Measurements from ENCODE around the gene CASQ2. TPM values are rescaled to one million over a fixed set of nuclear protein-coding genes. Genes with fewer than 3 reads are reported as not detected.

Gene CASQ2
- total RNA-seq, 3 donors from 2014 or later, result 0.49 to 30.4 (median 2.1) TPM

DNA sequence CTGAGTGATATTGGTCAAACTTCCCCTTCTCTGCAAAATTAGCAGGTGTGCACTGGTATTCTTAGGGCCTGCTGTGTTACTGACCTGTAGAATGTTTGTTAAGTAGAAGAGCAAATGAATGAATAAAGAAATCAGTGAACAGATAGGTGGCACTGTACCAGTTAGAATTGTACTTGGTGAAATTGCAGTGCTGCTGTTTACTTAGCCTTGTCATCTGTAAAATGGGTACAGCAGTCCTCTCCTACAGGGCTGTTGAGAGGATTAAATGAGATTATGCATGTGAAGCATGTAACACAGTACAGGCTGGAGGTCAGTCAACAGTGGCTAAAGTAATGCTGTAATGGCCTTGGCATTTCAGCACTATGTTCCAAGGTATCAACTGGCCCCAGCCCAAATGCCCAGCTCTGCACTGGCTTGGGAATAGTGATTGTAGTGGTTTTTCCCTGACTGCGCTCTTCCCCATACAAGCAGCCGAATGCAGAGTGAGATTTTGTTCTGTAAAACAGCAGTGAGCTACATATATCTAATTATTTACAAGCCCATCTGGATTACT, 116.2 kb downstream of the CASQ2 start:
- intact Hi-C loops (cut with DNase I, micrococcal nuclease), result no loop called here
- DNase-seq (no peak), ATAC-seq (no peak)
- Histone ChIP-seq H3K4me3 (no peak overlapping the region), H3K4me1 (ENCODE audit: low read depth) (peaks cover 35% of the 10 kb centered on the region), H3K9me3 (no peaks in the 10 kb centered on the region), H3K36me3 (ENCODE audit: low read depth) (no peaks in the 10 kb centered on the region)
- TF ChIP-seq, protein P1, sequence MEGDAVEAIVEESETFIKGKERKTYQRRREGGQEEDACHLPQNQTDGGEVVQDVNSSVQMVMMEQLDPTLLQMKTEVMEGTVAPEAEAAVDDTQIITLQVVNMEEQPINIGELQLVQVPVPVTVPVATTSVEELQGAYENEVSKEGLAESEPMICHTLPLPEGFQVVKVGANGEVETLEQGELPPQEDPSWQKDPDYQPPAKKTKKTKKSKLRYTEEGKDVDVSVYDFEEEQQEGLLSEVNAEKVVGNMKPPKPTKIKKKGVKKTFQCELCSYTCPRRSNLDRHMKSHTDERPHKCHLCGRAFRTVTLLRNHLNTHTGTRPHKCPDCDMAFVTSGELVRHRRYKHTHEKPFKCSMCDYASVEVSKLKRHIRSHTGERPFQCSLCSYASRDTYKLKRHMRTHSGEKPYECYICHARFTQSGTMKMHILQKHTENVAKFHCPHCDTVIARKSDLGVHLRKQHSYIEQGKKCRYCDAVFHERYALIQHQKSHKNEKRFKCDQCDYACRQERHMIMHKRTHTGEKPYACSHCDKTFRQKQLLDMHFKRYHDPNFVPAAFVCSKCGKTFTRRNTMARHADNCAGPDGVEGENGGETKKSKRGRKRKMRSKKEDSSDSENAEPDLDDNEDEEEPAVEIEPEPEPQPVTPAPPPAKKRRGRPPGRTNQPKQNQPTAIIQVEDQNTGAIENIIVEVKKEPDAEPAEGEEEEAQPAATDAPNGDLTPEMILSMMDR (IDR thresholded peaks at IDR 0.05), result no peak

DNA sequence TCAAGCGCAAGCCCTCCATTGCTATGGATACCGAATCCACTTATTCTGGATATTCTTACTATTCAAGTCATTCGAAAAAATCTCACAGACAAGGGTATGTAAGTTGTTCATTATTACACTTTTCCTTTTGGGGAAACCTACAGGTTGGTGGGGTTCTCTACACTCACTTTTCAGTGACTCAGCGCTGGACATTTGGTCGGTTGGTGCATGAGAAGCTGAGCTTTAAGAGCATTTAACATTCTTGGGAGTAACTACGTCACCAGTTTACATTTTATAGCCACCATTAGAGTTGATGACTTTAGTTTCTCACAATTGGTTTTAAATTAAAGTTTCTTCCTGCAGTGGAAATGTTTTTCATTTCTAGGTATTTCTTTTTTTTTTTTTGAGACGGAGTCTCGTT, 117.1 kb downstream of the CASQ2 start:
- DNase-seq (peak in 1 of 3 donors; percentile 37), ATAC-seq (peak; percentile 60)
- peaks cover 43% of the 10 kb centered on the region for H3K4me1 ChIP-seq (ENCODE audit: low read depth)
- no peak overlapping the region for H3K4me3 ChIP-seq
- H3K36me3 ChIP-seq (ENCODE audit: low read depth), result no peaks in the 10 kb centered on the region
- no peaks in the 10 kb centered on the region for H3K9me3 ChIP-seq
- intact Hi-C loops (cut with DNase I, micrococcal nuclease), result no loop called here
- TF ChIP-seq, protein P1 (IDR thresholded peaks at IDR 0.05), result no peak

DNA sequence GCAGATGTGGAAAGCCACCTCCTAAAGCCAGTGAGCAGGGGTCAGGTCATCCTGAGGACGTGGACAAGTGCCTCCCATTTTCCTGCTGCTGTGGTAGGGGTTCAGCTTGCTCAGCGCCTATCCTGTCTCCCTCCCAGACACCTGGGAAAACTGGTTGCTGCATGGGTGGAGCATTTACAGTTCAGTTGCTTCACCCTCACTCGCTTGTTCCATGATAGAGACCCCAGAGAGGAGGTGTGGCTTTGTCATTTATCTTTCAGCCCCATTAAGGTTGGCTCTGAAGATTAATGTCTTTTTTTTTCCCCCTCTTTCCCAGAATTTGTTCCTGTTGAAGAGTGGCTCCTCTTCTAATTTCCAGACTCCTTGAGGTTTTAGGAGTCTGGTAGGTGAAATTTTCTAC, 117.6 kb downstream of the CASQ2 start:
- no peaks in the 10 kb centered on the region for H3K36me3 ChIP-seq (ENCODE audit: low read depth)
- ATAC-seq (peak; percentile 47), DNase-seq (peak in 2 of 3 donors; percentile 45 to 67)
- intact Hi-C loops (cut with DNase I, micrococcal nuclease), result no loop called here
- TF ChIP-seq, protein P1 (IDR thresholded peaks at IDR 0.05), result no peak
- H3K9me3 ChIP-seq, result no peaks in the 10 kb centered on the region
- H3K4me1 ChIP-seq (ENCODE audit: low read depth), result peaks cover 46% of the 10 kb centered on the region
- H3K4me3 ChIP-seq, result no peak overlapping the region

Other genes with a start within 250 kb of the CASQ2 start
- gene VANGL1, start 126.7 kb downstream of the CASQ2 start, total RNA-seq, result 10 to 100 TPM; 15.6 to 21.7 (median 17.9) TPM
- not detected for gene NHLH2, start 72.4 kb upstream of the CASQ2 start, total RNA-seq
- gene SLC22A15, start 207.8 kb upstream of the CASQ2 start, total RNA-seq, result 1 to 10 TPM; 2.0 to 2.7 (median 2.4) TPM

Data from mucosa of descending colon (tissue), 3 donors.